Measurements from ENCODE around the gene STPG3. TPM values are rescaled to one million over a fixed set of nuclear protein-coding genes. Genes with fewer than 3 reads are reported as not detected.

The STPG3 gene
- total and polyA plus RNA-seq, 2 of the 8 experiments (the other 6 are each of a cell fraction or from before 2014, with no cell fraction given) = not detected

DNA sequence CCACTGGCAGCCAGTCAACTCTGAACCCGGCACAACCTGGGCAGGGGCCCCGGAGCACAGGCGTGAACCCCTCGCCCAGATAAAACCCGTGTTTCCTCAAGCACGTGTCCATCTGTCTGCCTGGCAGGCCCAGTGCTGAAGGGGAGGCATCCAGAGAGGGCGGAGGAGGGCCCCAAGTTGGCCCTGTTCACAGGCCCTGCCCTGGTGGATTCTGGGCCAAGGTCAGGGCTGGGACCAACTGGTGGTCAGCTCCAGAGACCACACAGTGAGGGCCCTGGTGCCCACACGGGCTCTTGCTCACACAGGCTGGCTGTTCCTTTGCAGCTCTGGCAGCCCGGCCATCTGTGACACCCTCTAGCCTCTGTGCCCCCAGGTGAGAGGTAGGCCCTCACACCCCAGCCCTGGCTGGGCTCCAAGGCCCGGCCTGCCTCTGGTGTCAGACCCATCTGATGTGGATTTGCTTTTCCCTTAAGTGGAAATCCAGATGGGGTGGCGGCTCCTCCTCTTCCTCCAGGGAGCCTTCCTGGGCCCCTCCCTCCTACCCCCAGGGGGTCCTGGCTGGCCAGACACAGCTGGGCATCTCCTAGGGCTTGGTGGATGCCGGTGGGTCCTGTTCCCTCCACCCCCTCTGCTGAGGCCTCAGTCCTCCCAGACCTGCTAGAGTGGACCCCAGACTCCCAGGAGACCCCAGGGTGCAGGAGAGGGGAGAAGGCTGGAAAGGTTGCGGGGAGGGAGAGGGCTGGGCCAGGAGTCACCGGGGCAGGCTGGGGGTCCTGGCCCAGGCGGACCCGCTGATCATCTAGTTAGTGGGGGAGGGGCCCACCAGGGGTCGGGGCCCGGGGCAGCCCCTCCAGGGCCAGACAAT is 525 bp upstream of the STPG3 start:
- Histone ChIP-seq H3K27ac (ENCODE audit: low read depth, low read length) (no peak overlapping the region), H3K36me3 (ENCODE audit: control insufficient read depth in 2 of 4, insufficient read depth in 4 of 4, low read length in 3 of 4) (no peaks in the 10 kb centered on the region), H3K4ac (replicated peaks; ENCODE audit: insufficient read length, low read depth, low read length) (no peak overlapping the region), H4K5ac (ENCODE audit: insufficient read length, low read depth, low read length) (no peak overlapping the region), H3K56ac (replicated peaks; ENCODE audit: insufficient read length, low read depth, low read length) (no peak overlapping the region), H2AK5ac (ENCODE audit: low read depth, low read length) (peak overlapping the region; percentile 82; the same call in 1 of the 2 replicates), H3K23me2 (ENCODE audit: low read depth, low read length) (peaks cover 9% of the 10 kb centered on the region; the same call in 1 of the 2 replicates), H2BK120ac (replicated peaks; ENCODE audit: low read depth, low read length) (no peak overlapping the region), H2BK5ac (ENCODE audit: low read depth, low read length) (no peak overlapping the region), H2BK15ac (ENCODE audit: low read length) (no peak overlapping the region), H3K79me2 (ENCODE audit: control insufficient read depth in 1 of 2, insufficient read depth in 2 of 2, low read length in 2 of 2) (peaks cover 0 to under 1% of the 10 kb centered on the region in 2 experiments; a peak in 1 of 4 replicates), H3K9me3 (ENCODE audit: insufficient read depth in 2 of 2, low read depth in 1 of 2, low read length in 1 of 2) (no peaks in the 10 kb centered on the region), H2AFZ (ENCODE audit: low read length) (no peak overlapping the region), H3K9ac (replicated peaks in 1 of 4; ENCODE audit: extremely low read depth in 1 of 4, low read depth in 3 of 4, low read length in 3 of 4) (no peak overlapping the region), H2BK20ac (ENCODE audit: low read length) (no peak overlapping the region), H3K14ac (ENCODE audit: insufficient read length) (no peak overlapping the region), H3K18ac (ENCODE audit: extremely low read depth, low read length) (peak overlapping the region; percentile 48; the same call in 1 of the 2 replicates), H3K23ac (ENCODE audit: insufficient read length) (no peak overlapping the region), H2BK12ac (ENCODE audit: low read depth, low read length) (no peak overlapping the region), H3K79me1 (ENCODE audit: low read depth, low read length) (no peaks in the 10 kb centered on the region), H3K4me3 (ENCODE audit: extremely low read depth in 1 of 4, insufficient read depth in 2 of 4, low read depth in 3 of 4, low read length in 4 of 4) (no peak overlapping the region), H3K27me3 (replicated peaks in 1 of 4; ENCODE audit: control insufficient read depth in 3 of 4, extremely low read depth in 1 of 4, insufficient read depth in 3 of 4, low read length in 3 of 4) (peaks cover 0 to 7% (median 0%) of the 10 kb centered on the region in 4 experiments; a peak in 3 of 7 replicates), H3K4me2 (ENCODE audit: insufficient read depth in 1 of 2, low read depth in 2 of 2, low read length in 2 of 2) (no peak overlapping the region), H4K8ac (ENCODE audit: extremely low read depth, insufficient read depth, low read length) (peak overlapping the region; percentile 46; the same call in 1 of the 2 replicates), H4K91ac (replicated peaks; ENCODE audit: insufficient read length, low read length) (no peak overlapping the region), H4K20me1 (replicated peaks in 1 of 2; ENCODE audit: control insufficient read depth in 1 of 2, insufficient read depth in 2 of 2, low read length in 2 of 2) (peaks cover 0 to 1% of the 10 kb centered on the region in 2 experiments), H3K4me1 (replicated peaks in 1 of 4; ENCODE audit: control insufficient read depth in 3 of 4, insufficient read depth in 4 of 4, low read length in 3 of 4) (peaks cover 0 to 13% (median 9%) of the 10 kb centered on the region in 4 experiments; a peak in 5 of 7 replicates)
- FAIRE-seq = no peak
- ChIA-PET POLR2A (ENCODE audit: partially characterized antibody) (interaction anchor here (47.8 to 69.9 kb wide), 2 partner anchors 6 to 16 kb away, joined by 1462 read pairs; partner anchors contain the start of genes CYSRT1, NDOR1, NELFB and RNF208), CTCF (ENCODE audit: partially characterized antibody) (interaction anchor here (0.7 to 1.4 kb wide), 4 partner anchors 10 to 58 kb away, joined by 3 to 4 read pairs (median 3); partner anchors contain the start of gene TOR4A)
- WGBS, 2 experiments (ENCODE audit: extremely low coverage in 1 of 2, insufficient coverage in 1 of 2, insufficient read length in 1 of 2, insufficient replicate concordance in 2 of 2, low coverage in 1 of 2, low lambda C conversion rate in 2 of 2, missing lambda C conversion rate in 1 of 2) = 97% methylated on average over 13 of the region's 18 CpGs; no CpG with 5 or more reads in 1 of the 2 experiments
- DNase-seq (ENCODE audit: low read depth in 1 of 2, low spot score in 2 of 2) = no peak
- TF ChIP-seq POLR2AphosphoS5 (IDR thresholded peaks at IDR 0.05; ENCODE audit: low read depth, low read length) (no peak), TCF12 (IDR thresholded peaks at IDR 0.05; ENCODE audit: low read depth, low read length) (no peak), TAF7 (optimal IDR thresholded peaks at IDR 0.05; ENCODE audit: borderline replicate concordance, low read depth, low read length) (no peak), TEAD4 (IDR thresholded peaks at IDR 0.05; ENCODE audit: low read depth, low read length) (no peak), CTBP2 (IDR thresholded peaks at IDR 0.05; ENCODE audit: borderline replicate concordance, insufficient read depth, insufficient read length, low read length) (no peak), SRF (IDR thresholded peaks at IDR 0.05; ENCODE audit: low read depth, low read length) (no peak), JUND (IDR thresholded peaks at IDR 0.05; ENCODE audit: low read length) (no peak), YY1 (IDR thresholded peaks at IDR 0.05; ENCODE audit: low read depth, low read length) (no peak)
- TF ChIP-seq, protein P1, sequence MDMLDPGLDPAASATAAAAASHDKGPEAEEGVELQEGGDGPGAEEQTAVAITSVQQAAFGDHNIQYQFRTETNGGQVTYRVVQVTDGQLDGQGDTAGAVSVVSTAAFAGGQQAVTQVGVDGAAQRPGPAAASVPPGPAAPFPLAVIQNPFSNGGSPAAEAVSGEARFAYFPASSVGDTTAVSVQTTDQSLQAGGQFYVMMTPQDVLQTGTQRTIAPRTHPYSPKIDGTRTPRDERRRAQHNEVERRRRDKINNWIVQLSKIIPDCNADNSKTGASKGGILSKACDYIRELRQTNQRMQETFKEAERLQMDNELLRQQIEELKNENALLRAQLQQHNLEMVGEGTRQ (IDR thresholded peaks at IDR 0.05; ENCODE audit: low read length) = no peak
- TF ChIP-seq, protein P2, sequence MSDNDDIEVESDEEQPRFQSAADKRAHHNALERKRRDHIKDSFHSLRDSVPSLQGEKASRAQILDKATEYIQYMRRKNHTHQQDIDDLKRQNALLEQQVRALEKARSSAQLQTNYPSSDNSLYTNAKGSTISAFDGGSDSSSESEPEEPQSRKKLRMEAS (IDR thresholded peaks at IDR 0.05) = no peak

All from H1 (cell line).